HAP-1 (cell line): ENCODE measurements around the gene HPD.
"Not testable (repeated sequence)": the region's sequence is repeated elsewhere in the genome, so short reads cannot be mapped to it uniquely, and the experiment has no call there.

Source experiments
- DNase-seq, 2 experiments: peaks; one replicate each; pipeline ENCODE4 v3.0.0-alpha.2; 2016 to 2020; ENCODE audit warnings: low spot score in 2 of 2
- H3K27me3 ChIP-seq: fragments of 250-450 bp; sonication (Bioruptor Pico); 2 replicates; pipeline ENCODE4 v1.5.1; 2020; ENCODE audit warnings: low read depth, mild to moderate bottlenecking, moderate library complexity
- H3K36me3 ChIP-seq: fragments of 250-450 bp; sonication (Bioruptor Pico); replicated peaks from 2 replicates; pipeline ENCODE4 v1.5.1; 2020; ENCODE audit warnings: mild to moderate bottlenecking
- H3K4me1 ChIP-seq: fragments of 250-450 bp; sonication (Bioruptor Pico); 2 replicates; pipeline ENCODE4 v1.5.1; 2020; ENCODE audit warnings: mild to moderate bottlenecking
- H3K4me3 ChIP-seq: fragments of 250-450 bp; sonication (Bioruptor Pico); 2 replicates; pipeline ENCODE4 v1.5.1; 2020; ENCODE audit warnings: mild to moderate bottlenecking, moderate library complexity
- H3K9me3 ChIP-seq: fragments of 250-450 bp; sonication (Bioruptor Pico); 2 replicates; pipeline ENCODE4 v1.5.1; 2020; ENCODE audit warnings: mild to moderate bottlenecking, moderate library complexity
- in situ Hi-C: fragments of 300-500 bp; cut with MboI; formaldehyde crosslinking; loops from 3 replicates; pipeline ENCODE4 v1.14.3; 2020; ENCODE audit warnings: low sequenced_read_pairs, inconsistent platforms, mixed read lengths

The HPD gene

GRCh38 chr12:121858662-121859572 lies at the start of gene HPD:
Gene HPD, minus strand, starts transcription at chr12:121858859. Its CDS starts 36 bp downstream, at chr12:121858823.
- no peaks in the 10 kb centered on the region for H3K9me3 ChIP-seq
- no peaks in the 10 kb centered on the region for H3K36me3 ChIP-seq
- DNase-seq = peak; percentile 77 to 80
- no peak within 1 kb of the TSS for H3K4me3 ChIP-seq
- H3K4me1 ChIP-seq = peaks cover 30% of the 10 kb centered on the region
- H3K27me3 ChIP-seq = no peaks in the 10 kb centered on the region
- in situ Hi-C loops = no loop called here

- Histone ChIP-seq H3K27me3 (no peaks in the 10 kb centered on the region), H3K36me3 (peaks cover 61% of the 10 kb centered on the region), H3K4me3 (no peak overlapping the region), H3K4me1 (peaks cover 3% of the 10 kb centered on the region), H3K9me3 (no peaks in the 10 kb centered on the region)
- in situ Hi-C loops = no loop called here
- DNase-seq = peak; percentile 56 to 83
Measured at GRCh38 chr12:121905746-121906145, 47.1 kb upstream of the HPD start.

- no peaks in the 10 kb centered on the region for H3K27me3 ChIP-seq
- peaks cover 61% of the 10 kb centered on the region for H3K36me3 ChIP-seq
- in situ Hi-C loops = no loop called here
- no peaks in the 10 kb centered on the region for H3K9me3 ChIP-seq
- H3K4me1 ChIP-seq = peaks cover 3% of the 10 kb centered on the region
- no peak for DNase-seq
- no peak overlapping the region for H3K4me3 ChIP-seq
Measured at GRCh38 chr12:121903202-121903601, 44.5 kb upstream of the HPD start.

GRCh38 chr12:121899590-121899989 lies 40.9 kb upstream of the HPD start:
- DNase-seq = no peak
- H3K9me3 ChIP-seq = no peaks in the 10 kb centered on the region
- peaks cover 68% of the 10 kb centered on the region for H3K36me3 ChIP-seq
- H3K27me3 ChIP-seq = no peaks in the 10 kb centered on the region
- no peak overlapping the region for H3K4me3 ChIP-seq
- no peaks in the 10 kb centered on the region for H3K4me1 ChIP-seq
- in situ Hi-C loops = no loop called here

- no peak for DNase-seq
- Histone ChIP-seq H3K27me3 (no peaks in the 10 kb centered on the region), H3K4me1 (peaks cover 7% of the 10 kb centered on the region), H3K9me3 (no peaks in the 10 kb centered on the region), H3K4me3 (no peak overlapping the region), H3K36me3 (peaks cover 64% of the 10 kb centered on the region)
- in situ Hi-C loops = no loop called here
Measured at GRCh38 chr12:121898287-121898686, 39.6 kb upstream of the HPD start.

GRCh38 chr12:121894633-121895032 lies 36.0 kb upstream of the HPD start:
- Histone ChIP-seq H3K27me3 (no peaks in the 10 kb centered on the region), H3K36me3 (peaks cover 36% of the 10 kb centered on the region), H3K9me3 (no peaks in the 10 kb centered on the region), H3K4me1 (peaks cover 7% of the 10 kb centered on the region), H3K4me3 (no peak overlapping the region)
- peak in 1 of 2 experiments; percentile 41 for DNase-seq
- in situ Hi-C loops = no loop called here

- H3K4me3 ChIP-seq = no peak overlapping the region
- H3K36me3 ChIP-seq = peaks cover 30% of the 10 kb centered on the region
- H3K27me3 ChIP-seq = no peaks in the 10 kb centered on the region
- peaks cover 7% of the 10 kb centered on the region for H3K4me1 ChIP-seq
- peak in 1 of 2 experiments; percentile 38 for DNase-seq
- in situ Hi-C loops = no loop called here
- no peaks in the 10 kb centered on the region for H3K9me3 ChIP-seq
Measured at GRCh38 chr12:121893961-121894460, 35.4 kb upstream of the HPD start.

- in situ Hi-C loops = no loop called here
- Histone ChIP-seq H3K9me3 (no peaks in the 10 kb centered on the region), H3K36me3 (peaks cover 28% of the 10 kb centered on the region), H3K27me3 (no peaks in the 10 kb centered on the region), H3K4me1 (peaks cover 9% of the 10 kb centered on the region), H3K4me3 (no peak overlapping the region)
- no peak for DNase-seq
Measured at GRCh38 chr12:121892673-121893561, 34.3 kb upstream of the HPD start.

- H3K36me3 ChIP-seq, H3K4me1 ChIP-seq, H3K9me3 ChIP-seq, DNase-seq, H3K27me3 ChIP-seq: not testable (repeated sequence)
- H3K4me3 ChIP-seq = peak overlapping the region; percentile 70
- in situ Hi-C loops = loop anchor here (5.0 kb wide), 1 partner anchor 92 kb away; no protein-coding TSS in a partner anchor
Measured at GRCh38 chr12:121889661-121890060, 31.0 kb upstream of the HPD start.

- Histone ChIP-seq H3K36me3 (peaks cover 3% of the 10 kb centered on the region), H3K4me3 (peak overlapping the region; percentile 70), H3K4me1 (peaks cover 9% of the 10 kb centered on the region), H3K27me3 (no peaks in the 10 kb centered on the region), H3K9me3 (no peaks in the 10 kb centered on the region)
- in situ Hi-C loops = loop anchor here (5.0 kb wide), 1 partner anchor 92 kb away; no protein-coding TSS in a partner anchor
- peak in 1 of 2 experiments; percentile 28 for DNase-seq
Measured at GRCh38 chr12:121889274-121889624, 30.6 kb upstream of the HPD start.

GRCh38 chr12:121888478-121889273 lies 30.0 kb upstream of the HPD start, which contains the start of gene PSMD9:
Gene PSMD9, plus strand, starts transcription at chr12:121888790. Its CDS starts 67 bp downstream, at chr12:121888857.
- Histone ChIP-seq H3K9me3 (no peaks in the 10 kb centered on the region), H3K27me3 (no peaks in the 10 kb centered on the region), H3K4me3 (peak within 1 kb of the TSS; percentile 70), H3K4me1 (peaks cover 6% of the 10 kb centered on the region), H3K36me3 (peaks cover 3% of the 10 kb centered on the region)
- in situ Hi-C loops = loop anchor here (5.0 kb wide), 1 partner anchor 91 kb away; no protein-coding TSS in a partner anchor
- DNase-seq = peak; percentile 91 to 99

- no peak for DNase-seq
- Histone ChIP-seq H3K27me3 (no peaks in the 10 kb centered on the region), H3K4me1 (peaks cover 3% of the 10 kb centered on the region; the same call in 1 of the 2 replicates), H3K36me3 (peaks cover 3% of the 10 kb centered on the region), H3K9me3 (no peaks in the 10 kb centered on the region), H3K4me3 (peak overlapping the region; percentile 70)
- in situ Hi-C loops = loop anchor here (5.0 kb wide), 1 partner anchor 91 kb away; no protein-coding TSS in a partner anchor
Measured at GRCh38 chr12:121888083-121888477, 29.4 kb upstream of the HPD start.

- H3K4me3 ChIP-seq, H3K27me3 ChIP-seq, H3K36me3 ChIP-seq, DNase-seq, H3K9me3 ChIP-seq, H3K4me1 ChIP-seq: not testable (repeated sequence)
- in situ Hi-C loops = loop anchor here (5.0 kb wide), 1 partner anchor 88 kb away; no protein-coding TSS in a partner anchor
Measured at GRCh38 chr12:121885129-121885528, 26.5 kb upstream of the HPD start.
